ENCODE data around the gene DBN1.

DNA sequence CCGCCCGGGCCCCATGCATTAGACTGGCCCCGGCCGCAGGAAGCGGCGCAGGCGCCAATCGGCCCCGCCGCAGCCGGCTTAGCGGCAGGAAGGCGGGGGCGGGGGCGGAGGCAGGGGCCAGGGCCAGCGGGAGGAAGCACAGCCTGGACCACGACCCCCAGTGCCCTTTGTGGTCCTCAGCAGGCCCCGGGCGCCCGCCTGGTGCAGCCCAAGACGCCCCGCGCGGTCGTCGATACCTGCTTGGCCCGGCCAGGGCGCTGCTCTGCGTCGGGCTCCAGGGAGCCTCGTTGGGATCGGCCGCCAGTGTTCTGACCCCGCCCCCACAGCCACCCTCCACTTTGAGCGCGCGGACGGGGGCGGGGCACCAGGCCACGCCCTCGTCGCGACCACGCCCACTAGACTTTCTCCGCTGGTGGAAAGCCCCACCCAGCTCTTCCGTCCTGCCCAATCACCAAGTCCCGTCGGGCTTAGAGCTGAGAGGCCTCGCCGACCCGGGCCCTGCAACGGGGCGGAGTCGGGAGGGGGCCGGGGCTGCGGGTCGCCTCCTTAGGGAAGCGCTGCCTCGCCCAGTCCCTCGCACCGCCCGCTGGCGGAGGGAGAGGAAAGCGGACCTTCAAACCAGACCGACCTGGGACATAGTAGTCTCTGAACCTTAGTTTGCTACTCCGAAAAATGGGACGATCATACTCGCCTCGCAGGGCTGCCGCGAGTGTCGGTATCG lies 24.0 kb upstream of the DBN1 start, which contains the start of gene PDLIM7:
- TF ChIP-seq NBN (IDR thresholded peaks at IDR 0.05; ENCODE audit: low read depth) (peak; percentile 30; the same call in 1 of the 2 replicates), NCOA4 (IDR thresholded peaks at IDR 0.05; ENCODE audit: partially characterized antibody) (no peak), JUND (IDR thresholded peaks at IDR 0.05; ENCODE audit: borderline replicate concordance, low read depth, low read length) (peak; percentile 47), JUND (tag; IDR thresholded peaks at IDR 0.05; ENCODE audit: borderline replicate concordance, low read depth, low read length) (no peak; the same call in 2 of the 3 replicates), NR1H2 (CRISPR knock-in tag; IDR thresholded peaks at IDR 0.05) (peak; percentile 66; the same call in 1 of the 2 replicates), ZFX (CRISPR knock-in tag; IDR thresholded peaks at IDR 0.05) (peak; percentile 73)
- TF ChIP-seq, protein P1, sequence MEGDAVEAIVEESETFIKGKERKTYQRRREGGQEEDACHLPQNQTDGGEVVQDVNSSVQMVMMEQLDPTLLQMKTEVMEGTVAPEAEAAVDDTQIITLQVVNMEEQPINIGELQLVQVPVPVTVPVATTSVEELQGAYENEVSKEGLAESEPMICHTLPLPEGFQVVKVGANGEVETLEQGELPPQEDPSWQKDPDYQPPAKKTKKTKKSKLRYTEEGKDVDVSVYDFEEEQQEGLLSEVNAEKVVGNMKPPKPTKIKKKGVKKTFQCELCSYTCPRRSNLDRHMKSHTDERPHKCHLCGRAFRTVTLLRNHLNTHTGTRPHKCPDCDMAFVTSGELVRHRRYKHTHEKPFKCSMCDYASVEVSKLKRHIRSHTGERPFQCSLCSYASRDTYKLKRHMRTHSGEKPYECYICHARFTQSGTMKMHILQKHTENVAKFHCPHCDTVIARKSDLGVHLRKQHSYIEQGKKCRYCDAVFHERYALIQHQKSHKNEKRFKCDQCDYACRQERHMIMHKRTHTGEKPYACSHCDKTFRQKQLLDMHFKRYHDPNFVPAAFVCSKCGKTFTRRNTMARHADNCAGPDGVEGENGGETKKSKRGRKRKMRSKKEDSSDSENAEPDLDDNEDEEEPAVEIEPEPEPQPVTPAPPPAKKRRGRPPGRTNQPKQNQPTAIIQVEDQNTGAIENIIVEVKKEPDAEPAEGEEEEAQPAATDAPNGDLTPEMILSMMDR (IDR thresholded peaks at IDR 0.05 in 2 of 3, conservative IDR thresholded peaks at IDR 0.05 in 1 of 3; ENCODE audit: insufficient read depth in 2 of 3, low read depth in 1 of 3, low read length in 3 of 3), result peak; percentile 31 to 37 (median 35); a peak in 2 of 6 replicates

Data from K562 (cell line).